ENCODE data around the gene NDUFA11. TPM values are rescaled to one million over a fixed set of nuclear protein-coding genes. Genes with fewer than 3 reads are reported as not detected.

Gene NDUFA11
- polyA plus RNA-seq, 3 donors: 188 to 552 (median 396) TPM

GRCh38 chr19:5873617-5874199 lies 29.9 kb downstream of the NDUFA11 start:
- intact Hi-C loops (cut with micrococcal nuclease): no loop called here
- no peak overlapping the region for H3K27ac ChIP-seq (ENCODE audit: low read depth in 1 of 2, low read length in 2 of 2)

DNA sequence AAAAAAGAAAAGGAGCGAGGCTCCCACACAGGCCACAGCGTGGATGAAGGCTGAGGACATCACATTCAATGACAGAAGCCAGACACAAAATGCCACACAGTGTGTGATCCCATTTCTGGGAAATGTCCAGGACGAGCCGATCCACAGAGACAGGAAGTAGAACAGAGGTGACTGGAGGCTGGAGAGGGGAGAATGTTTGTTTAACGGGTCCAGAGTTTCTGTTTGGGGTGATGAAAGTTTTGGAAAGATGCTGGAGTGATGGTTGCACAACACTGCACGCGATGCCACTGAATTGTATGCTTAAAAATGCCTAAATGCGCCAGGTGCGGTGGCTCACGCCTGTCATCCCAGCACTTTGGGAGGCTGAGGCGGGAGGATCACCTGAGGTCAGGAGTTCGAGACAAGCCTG lies 32.6 kb downstream of the NDUFA11 start:
- H3K4me3 ChIP-seq (replicated peaks in 1 of 3; ENCODE audit: low read depth in 2 of 3, low read length in 3 of 3): no peak overlapping the region
- DNase-seq: no peak
- H3K36me3 ChIP-seq (replicated peaks in 1 of 2; ENCODE audit: control insufficient read depth in 1 of 2, insufficient read depth in 2 of 2, low read length in 2 of 2): no peaks in the 10 kb centered on the region
- no peaks in the 10 kb centered on the region for H3K4me1 ChIP-seq (ENCODE audit: control insufficient read depth in 1 of 2, insufficient read depth in 2 of 2, low read length in 2 of 2)
- H3K9ac ChIP-seq (ENCODE audit: insufficient read depth, low read length, poor library complexity, severe bottlenecking): no peak overlapping the region
- Mint-ChIP-seq H3K9me3 (peaks cover 0 to 5% (median 0%) of the 10 kb centered on the region in 7 donors), H3K4me1 (no peaks in the 10 kb centered on the region), H3K27ac (no peak overlapping the region), H3K27me3 (ENCODE audit: low read depth in 3 of 3) (peaks cover under 1 to 6% (median 3%) of the 10 kb centered on the region in 3 donors), H3K4me3 (no peak overlapping the region), H3K36me3 (no peaks in the 10 kb centered on the region)
- H3K79me2 ChIP-seq (ENCODE audit: insufficient read depth, low read length): no peaks in the 10 kb centered on the region
- WGBS (ENCODE audit: insufficient coverage): 88% methylated on average over 9 of the region's 12 CpGs
- H3K27me3 ChIP-seq (ENCODE audit: control insufficient read depth in 2 of 2, insufficient read depth in 2 of 2, low read length in 2 of 2): no peaks in the 10 kb centered on the region
- no peak overlapping the region for H3K27ac ChIP-seq (ENCODE audit: low read depth in 1 of 2, low read length in 2 of 2)
- no peak overlapping the region for H2AFZ ChIP-seq (ENCODE audit: insufficient read depth, low read depth, low read length, poor library complexity, severe bottlenecking)
- no peak overlapping the region for H3K4me2 ChIP-seq (replicated peaks; ENCODE audit: extremely low read depth, low read length, poor library complexity, severe bottlenecking)
- intact Hi-C loops (cut with micrococcal nuclease): no loop called here
- no peak for TF ChIP-seq CTCF (IDR thresholded peaks at IDR 0.05)
- no peaks in the 10 kb centered on the region for H3K9me3 ChIP-seq (replicated peaks in 1 of 2; ENCODE audit: control insufficient read depth in 1 of 2, insufficient read depth in 1 of 2, low read length in 2 of 2)
- H4K20me1 ChIP-seq (ENCODE audit: insufficient read depth, low read length): no peaks in the 10 kb centered on the region

More at GRCh38 chr19:5873617-5874199, 29.9 kb downstream of the NDUFA11 start:
- no peak for TF ChIP-seq CTCF (IDR thresholded peaks at IDR 0.05)
- H3K79me2 ChIP-seq (ENCODE audit: insufficient read depth, low read length): no peaks in the 10 kb centered on the region
- H3K9me3 ChIP-seq (replicated peaks in 1 of 2; ENCODE audit: control insufficient read depth in 1 of 2, insufficient read depth in 1 of 2, low read length in 2 of 2): no peaks in the 10 kb centered on the region
- no peak overlapping the region for H2AFZ ChIP-seq (ENCODE audit: insufficient read depth, low read depth, low read length, poor library complexity, severe bottlenecking)
- no peaks in the 10 kb centered on the region for H3K36me3 ChIP-seq (replicated peaks in 1 of 2; ENCODE audit: control insufficient read depth in 1 of 2, insufficient read depth in 2 of 2, low read length in 2 of 2)
- no peaks in the 10 kb centered on the region for H4K20me1 ChIP-seq (ENCODE audit: insufficient read depth, low read length)
- Mint-ChIP-seq H3K27me3 (ENCODE audit: low read depth in 3 of 3) (peaks cover 2 to 10% (median 8%) of the 10 kb centered on the region in 3 donors), H3K4me1 (no peaks in the 10 kb centered on the region), H3K36me3 (no peaks in the 10 kb centered on the region), H3K4me3 (no peak overlapping the region), H3K9me3 (peaks cover 0 to 5% (median 0%) of the 10 kb centered on the region in 7 donors), H3K27ac (peak overlapping the region in 1 of 7 donors; percentile 17)
- no peak for DNase-seq
- no peak overlapping the region for H3K4me3 ChIP-seq (replicated peaks in 1 of 3; ENCODE audit: low read depth in 2 of 3, low read length in 3 of 3)
- WGBS (ENCODE audit: insufficient coverage): 96% methylated on average over 6 of the region's 12 CpGs
- H3K4me2 ChIP-seq (replicated peaks; ENCODE audit: extremely low read depth, low read length, poor library complexity, severe bottlenecking): no peak overlapping the region
- H3K9ac ChIP-seq (ENCODE audit: insufficient read depth, low read length, poor library complexity, severe bottlenecking): no peak overlapping the region
- no peaks in the 10 kb centered on the region for H3K4me1 ChIP-seq (ENCODE audit: control insufficient read depth in 1 of 2, insufficient read depth in 2 of 2, low read length in 2 of 2)
- H3K27me3 ChIP-seq (ENCODE audit: control insufficient read depth in 2 of 2, insufficient read depth in 2 of 2, low read length in 2 of 2): no peaks in the 10 kb centered on the region
